ENCODE measurements around the gene FCN3.

Gene FCN3

GRCh38 chr1:27383039-27383605 is 8.5 kb upstream of the FCN3 start, which contains the start of gene CD164L2:
Gene CD164L2 (minus strand): TSS chr1:27383333. CDS start chr1:27383239, 94 bp downstream.
- Mint-ChIP-seq H3K9me3 (no peaks in the 10 kb centered on the region), H3K27ac (no peak within 1 kb of the TSS), H3K4me3 (peak within 1 kb of the TSS; percentile 28), H3K27me3 (ENCODE audit: low read depth, poor library complexity) (peaks cover 41% of the 10 kb centered on the region), H3K36me3 (ENCODE audit: low read depth) (no peaks in the 10 kb centered on the region), H3K4me1 (peaks cover 11% of the 10 kb centered on the region)
- no peak for TF ChIP-seq CTCF (IDR thresholded peaks at IDR 0.05)
- DNase-seq = peak; percentile 88

- no peak for TF ChIP-seq CTCF (IDR thresholded peaks at IDR 0.05)
- H3K9me3 Mint-ChIP-seq = no peaks in the 10 kb centered on the region
- no peak overlapping the region for H3K27ac Mint-ChIP-seq
- H3K27me3 Mint-ChIP-seq (ENCODE audit: low read depth, poor library complexity) = peaks cover 41% of the 10 kb centered on the region
- no peak for DNase-seq
- no peak overlapping the region for H3K4me3 Mint-ChIP-seq
- peaks cover 17% of the 10 kb centered on the region for H3K4me1 Mint-ChIP-seq
- H3K36me3 Mint-ChIP-seq (ENCODE audit: low read depth) = no peaks in the 10 kb centered on the region
Measured at GRCh38 chr1:27381969-27382762, 7.5 kb upstream of the FCN3 start.

- DNase-seq = no peak
- Mint-ChIP-seq H3K36me3 (ENCODE audit: low read depth) (no peaks in the 10 kb centered on the region), H3K27ac (no peak overlapping the region), H3K27me3 (ENCODE audit: low read depth, poor library complexity) (peaks cover 37% of the 10 kb centered on the region), H3K9me3 (no peaks in the 10 kb centered on the region), H3K4me3 (no peak overlapping the region), H3K4me1 (peaks cover 17% of the 10 kb centered on the region)
- no peak for TF ChIP-seq CTCF (IDR thresholded peaks at IDR 0.05)
Measured at GRCh38 chr1:27380766-27381733, 6.4 kb upstream of the FCN3 start.

- TF ChIP-seq CTCF (IDR thresholded peaks at IDR 0.05) = no peak
- H3K4me3 Mint-ChIP-seq = no peak overlapping the region
- no peaks in the 10 kb centered on the region for H3K36me3 Mint-ChIP-seq (ENCODE audit: low read depth)
- no peaks in the 10 kb centered on the region for H3K9me3 Mint-ChIP-seq
- peaks cover 17% of the 10 kb centered on the region for H3K4me1 Mint-ChIP-seq
- no peak overlapping the region for H3K27ac Mint-ChIP-seq
- DNase-seq = no peak
- H3K27me3 Mint-ChIP-seq (ENCODE audit: low read depth, poor library complexity) = peaks cover 35% of the 10 kb centered on the region
Measured at GRCh38 chr1:27380224-27380623, 5.6 kb upstream of the FCN3 start.

GRCh38 chr1:27379564-27380122 is 5.0 kb upstream of the FCN3 start:
- Mint-ChIP-seq H3K4me3 (no peak overlapping the region), H3K9me3 (no peaks in the 10 kb centered on the region), H3K27me3 (ENCODE audit: low read depth, poor library complexity) (peaks cover 34% of the 10 kb centered on the region), H3K4me1 (peaks cover 17% of the 10 kb centered on the region), H3K27ac (no peak overlapping the region), H3K36me3 (ENCODE audit: low read depth) (no peaks in the 10 kb centered on the region)
- TF ChIP-seq CTCF (IDR thresholded peaks at IDR 0.05) = no peak
- no peak for DNase-seq

All from nephron progenitor cell (in vitro differentiated cells).